HG03025 (cell line): ENCODE measurements around the gene KNL1.
"Not testable (repeated sequence)": the region's sequence is repeated elsewhere in the genome, so short reads cannot be mapped to it uniquely, and the experiment has no call there.

ENCODE experiments used
- ATAC-seq: cut with Tn5 transposase; IDR thresholded peaks from one replicate; pipeline ENCODE4 v1.9.1; 2021; ENCODE audit warnings: mild to moderate bottlenecking, moderate library complexity; ENCODE audit not compliant: unreplicated experiment, low FRiP score

The KNL1 gene

GRCh38 chr15:40647523-40647922 is 53.5 kb downstream of the KNL1 start:
- no peak for ATAC-seq

- no peak for ATAC-seq
Measured at GRCh38 chr15:40650479-40650878, 56.4 kb downstream of the KNL1 start.

GRCh38 chr15:40660686-40661085 is 66.6 kb downstream of the KNL1 start:
- no peak for ATAC-seq

- no peak for ATAC-seq
Measured at GRCh38 chr15:40664909-40665308, 70.9 kb downstream of the KNL1 start.

- ATAC-seq = not testable (repeated sequence)
Measured at GRCh38 chr15:40676290-40676689, 82.2 kb downstream of the KNL1 start.

- ATAC-seq = not testable (repeated sequence)
Measured at GRCh38 chr15:40676906-40677305, 82.9 kb downstream of the KNL1 start.

- ATAC-seq = no peak
Measured at GRCh38 chr15:40680151-40680550, 86.1 kb downstream of the KNL1 start.

- ATAC-seq = not testable (repeated sequence)
Measured at GRCh38 chr15:40680959-40681358, 86.9 kb downstream of the KNL1 start.

- ATAC-seq = no peak
Measured at GRCh38 chr15:40684381-40684780, 90.3 kb downstream of the KNL1 start.

- ATAC-seq = no peak
Measured at GRCh38 chr15:40685376-40685775, 91.3 kb downstream of the KNL1 start.

GRCh38 chr15:40688932-40689799 is 95.1 kb downstream of the KNL1 start:
- no peak for ATAC-seq

- ATAC-seq = no peak
Measured at GRCh38 chr15:40691737-40692136, 97.7 kb downstream of the KNL1 start.

- peak; percentile 14 for ATAC-seq
Measured at GRCh38 chr15:40693904-40694687, 100.0 kb downstream of the KNL1 start.

- peak; percentile 74 for ATAC-seq
Measured at GRCh38 chr15:40694688-40695468, 100.8 kb downstream of the KNL1 start, which contains the start of gene RAD51. TSS of gene RAD51 (plus strand) at chr15:40695174. CDS start at chr15:40698759, 3,585 bp downstream.

GRCh38 chr15:40695469-40695890 is 101.4 kb downstream of the KNL1 start:
- peak; percentile 27 for ATAC-seq

- ATAC-seq = no peak
Measured at GRCh38 chr15:40696228-40696627, 102.2 kb downstream of the KNL1 start.

GRCh38 chr15:40697916-40698315 is 103.9 kb downstream of the KNL1 start:
- ATAC-seq = no peak

- no peak for ATAC-seq
Measured at GRCh38 chr15:40702077-40702476, 108.0 kb downstream of the KNL1 start.

GRCh38 chr15:40706121-40706520 is 112.1 kb downstream of the KNL1 start:
- no peak for ATAC-seq
